GM21717 (cell line): ENCODE data around the gene MATCAP1.

ENCODE experiments used
- ATAC-seq: cut with Tn5 transposase; IDR thresholded peaks from one replicate; pipeline ENCODE4 v1.9.1; 2021; ENCODE audit warnings: mild to moderate bottlenecking, moderate library complexity; ENCODE audit not compliant: unreplicated experiment

MATCAP1 gene

DNA sequence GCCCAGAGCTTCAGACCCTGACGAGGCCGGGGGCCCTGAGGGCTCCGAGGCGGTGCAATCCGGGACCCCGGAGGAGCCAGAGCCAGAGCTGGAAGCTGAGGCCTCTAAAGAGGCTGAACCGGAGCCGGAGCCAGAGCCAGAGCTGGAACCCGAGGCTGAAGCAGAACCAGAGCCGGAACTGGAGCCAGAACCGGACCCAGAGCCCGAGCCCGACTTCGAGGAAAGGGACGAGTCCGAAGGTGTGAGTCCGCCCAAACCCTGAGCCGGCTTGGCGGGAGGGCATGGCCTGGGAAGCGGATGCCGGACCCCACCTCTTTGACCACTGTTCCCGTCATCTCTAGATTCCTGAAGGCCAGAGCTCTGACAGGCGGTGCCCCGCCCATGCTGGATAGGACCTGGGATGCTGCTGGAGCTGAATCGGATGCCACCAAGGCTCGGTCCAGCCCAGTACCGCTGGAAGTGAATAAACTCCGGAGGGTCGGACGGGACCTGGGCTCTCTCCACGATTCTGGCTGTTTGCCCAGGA lies 9.0 kb downstream of the MATCAP1 start:
- no peak for ATAC-seq

GRCh38 chr16:67173808-67174705 lies 9.7 kb downstream of the MATCAP1 start:
- ATAC-seq: peak; percentile 32

- no peak for ATAC-seq
Measured at GRCh38 chr16:67173323-67173722, 10.4 kb downstream of the MATCAP1 start.

DNA sequence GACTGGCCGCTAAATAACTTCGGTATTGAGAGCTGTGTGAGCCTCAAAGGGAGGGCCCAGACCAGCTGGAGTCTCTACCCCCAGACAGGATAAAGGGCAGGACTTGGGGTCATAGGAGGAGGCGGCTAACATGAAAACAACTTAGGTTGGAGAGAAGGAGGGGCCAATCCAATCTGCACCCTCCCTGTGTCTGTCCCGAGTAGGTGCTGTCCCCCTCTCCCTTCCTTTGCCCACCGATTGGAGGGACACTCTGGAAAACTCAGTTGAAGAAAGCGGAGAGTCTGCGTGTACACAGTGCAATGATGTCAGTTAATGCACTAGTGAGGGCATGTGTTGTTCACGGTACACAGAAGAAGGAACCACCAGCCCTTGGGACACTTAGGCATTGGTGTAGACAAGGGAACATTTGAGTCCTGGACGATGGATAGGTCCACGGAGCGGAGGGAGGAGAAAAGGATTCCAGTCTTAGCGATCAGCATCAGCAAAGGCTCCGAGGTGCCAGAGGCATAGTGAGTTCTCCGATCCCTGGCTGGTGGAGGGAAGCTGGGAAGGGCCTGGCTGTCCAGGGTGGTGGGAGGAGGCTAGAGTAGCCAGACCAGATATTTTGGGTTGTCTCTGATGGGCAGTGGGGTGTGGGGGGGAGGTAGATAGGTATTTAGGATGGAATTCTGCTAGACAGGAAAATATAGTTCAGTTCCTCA lies 12.7 kb downstream of the MATCAP1 start:
- peak; percentile 3 for ATAC-seq

- ATAC-seq: peak; percentile 46
Measured at GRCh38 chr16:67170168-67170948, 13.4 kb downstream of the MATCAP1 start, which contains the start of gene NOL3. NOL3 (plus strand) TSS chr16:67170538.

DNA sequence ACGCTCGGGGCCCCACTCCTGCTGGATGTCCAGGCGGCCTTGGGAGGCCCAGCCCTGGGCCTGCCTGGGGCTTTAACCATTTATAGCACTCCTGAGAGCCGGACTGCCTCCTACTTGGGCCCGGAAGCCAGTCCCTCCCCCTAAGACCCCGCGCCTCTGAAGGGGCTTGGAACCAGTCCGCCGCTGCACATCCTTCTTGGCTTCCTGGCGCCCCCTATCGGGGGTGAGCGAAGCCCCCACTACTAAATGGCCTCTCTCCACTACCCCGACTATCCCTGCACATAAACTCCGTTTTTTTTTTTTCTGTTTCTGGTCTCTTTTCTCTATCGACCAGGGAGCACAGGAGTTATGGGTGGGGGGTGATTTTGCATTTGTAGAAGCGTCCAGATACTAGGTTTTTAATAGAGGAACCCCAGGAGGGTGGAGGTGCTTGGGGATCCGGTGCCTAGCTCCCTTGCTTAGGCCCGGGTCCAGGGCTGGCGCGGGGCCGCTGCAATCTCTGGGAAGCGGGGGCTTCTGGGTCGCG lies 14.1 kb downstream of the MATCAP1 start:
- ATAC-seq: peak; percentile 17

DNA sequence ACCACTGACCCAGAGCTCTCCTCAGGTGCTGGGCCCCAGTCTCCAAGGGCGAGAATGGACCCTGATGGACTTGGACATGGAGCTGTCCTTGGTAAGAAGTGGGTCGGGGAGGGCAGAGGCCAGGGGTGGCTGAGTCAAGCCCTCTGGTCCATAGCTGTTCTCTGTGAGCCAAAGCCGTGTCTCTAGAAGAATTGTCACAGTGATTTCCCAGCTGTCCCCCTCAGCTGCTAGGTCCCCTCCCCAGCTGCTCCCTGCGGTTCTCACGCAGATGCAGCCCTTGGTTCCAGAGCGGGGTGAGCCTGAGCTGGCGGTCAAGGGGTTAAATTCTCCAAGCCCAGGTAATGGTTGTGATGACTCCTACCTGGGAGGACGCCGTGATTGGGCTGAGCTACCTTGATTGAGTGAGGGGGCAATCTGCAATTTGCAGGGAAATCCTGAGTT lies 14.7 kb downstream of the MATCAP1 start:
- ATAC-seq: no peak

DNA sequence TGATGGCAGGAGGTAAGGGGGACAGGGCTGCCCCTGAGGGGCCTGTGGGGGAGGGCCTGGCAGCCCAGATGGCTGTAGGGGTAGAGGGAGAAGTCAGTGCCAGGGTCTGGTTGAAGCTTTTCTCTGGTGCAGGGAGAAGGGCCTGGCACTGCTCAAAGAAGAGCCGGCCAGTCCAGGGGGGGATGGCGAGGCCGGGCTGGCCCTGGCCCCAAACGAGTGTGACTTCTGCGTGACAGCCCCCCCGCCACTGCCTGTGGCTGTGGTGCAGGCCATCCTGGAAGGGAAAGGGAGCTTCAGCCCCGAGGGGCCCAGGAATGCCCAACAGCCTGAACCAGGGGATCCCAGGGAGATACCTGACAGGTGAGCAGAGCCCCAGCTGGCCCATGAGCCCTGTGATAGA lies 16.2 kb downstream of the MATCAP1 start:
- ATAC-seq: no peak

- ATAC-seq: no peak
Measured at GRCh38 chr16:67166598-67167168, 17.1 kb downstream of the MATCAP1 start.

- ATAC-seq: no peak
Measured at GRCh38 chr16:67166110-67166547, 17.6 kb downstream of the MATCAP1 start.

GRCh38 chr16:67165121-67166078 lies 18.4 kb downstream of the MATCAP1 start:
- no peak for ATAC-seq

GRCh38 chr16:67164599-67165061 lies 19.1 kb downstream of the MATCAP1 start, which contains the start of gene HSF4:
HSF4 (plus strand) TSS chr16:67164745; CDS start chr16:67164812, 67 bp downstream.
- no peak for ATAC-seq

GRCh38 chr16:67163999-67164558 lies 19.7 kb downstream of the MATCAP1 start:
- ATAC-seq: no peak

- ATAC-seq: no peak
Measured at GRCh38 chr16:67163164-67163998, 20.4 kb downstream of the MATCAP1 start.

DNA sequence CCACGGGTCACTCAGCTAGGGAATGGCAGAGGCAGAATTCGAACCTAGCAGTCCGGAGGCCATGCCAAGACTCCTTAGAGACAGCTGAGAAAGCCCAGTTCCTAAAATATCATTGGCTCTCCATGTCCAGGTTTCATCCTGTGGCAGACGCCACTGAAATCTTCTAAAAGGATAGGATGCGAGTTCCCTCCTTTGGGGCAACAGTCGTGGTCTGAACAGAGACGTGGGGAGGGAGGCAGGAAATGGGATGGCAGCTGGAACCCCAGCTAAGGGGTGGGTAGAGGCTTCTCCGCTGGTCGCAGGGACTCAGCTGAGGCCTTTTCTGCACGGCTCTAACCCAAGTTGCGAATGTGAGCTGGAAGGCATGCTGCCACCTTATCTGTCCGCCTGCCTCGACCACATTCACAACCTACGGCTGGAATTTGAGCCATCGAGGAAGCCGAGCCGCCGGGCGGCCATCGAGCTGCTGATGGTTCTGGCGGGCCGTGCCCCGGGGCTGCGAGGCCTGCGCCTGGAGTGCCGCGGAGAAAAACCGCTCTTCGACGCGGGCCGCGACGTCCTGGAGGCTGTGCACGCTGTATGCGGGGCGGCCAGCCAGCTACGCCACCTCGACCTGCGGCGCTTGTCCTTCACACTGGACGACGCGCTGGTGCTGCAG lies 21.1 kb downstream of the MATCAP1 start:
- ATAC-seq: no peak

GRCh38 chr16:67161595-67162058 lies 22.1 kb downstream of the MATCAP1 start:
- no peak for ATAC-seq
